Measurements from ENCODE around the gene EXOSC2. TPM values are rescaled to one million over a fixed set of nuclear protein-coding genes. Genes with fewer than 3 reads are reported as not detected.

Gene EXOSC2
- polyA plus RNA-seq, 1 donor from 2014 or later = 36.3 TPM

GRCh38 chr9:130662099-130662969 is 31.2 kb upstream of the EXOSC2 start:
- H2AFZ ChIP-seq (ENCODE audit: low read depth, low read length) = no peak overlapping the region
- H4K20me1 ChIP-seq (ENCODE audit: insufficient read depth) = no peaks in the 10 kb centered on the region
- H3K9me2 ChIP-seq (ENCODE audit: insufficient read depth, low read length) = no peaks in the 10 kb centered on the region
- H3K4me3 ChIP-seq (ENCODE audit: low read length) = no peak overlapping the region
- no peak overlapping the region for H3K4me2 ChIP-seq (ENCODE audit: low read length)
- H3K36me3 ChIP-seq (ENCODE audit: insufficient read depth, low read length) = no peaks in the 10 kb centered on the region
- peaks cover 2% of the 10 kb centered on the region for H3K9me3 ChIP-seq (ENCODE audit: low read length)
- no peaks in the 10 kb centered on the region for H3F3A ChIP-seq (ENCODE audit: insufficient read depth, low read length, poor library complexity, severe bottlenecking)
- TF ChIP-seq CTCF (IDR thresholded peaks at IDR 0.05; ENCODE audit: poor library complexity, severe bottlenecking) (peak; percentile 25), SMC3 (conservative IDR thresholded peaks at IDR 0.05; ENCODE audit: poor library complexity) (no peak), EP300 (conservative IDR thresholded peaks at IDR 0.05; ENCODE audit: poor library complexity, severe bottlenecking) (no peak), REST (IDR thresholded peaks at IDR 0.05; ENCODE audit: borderline replicate concordance) (no peak), EZH2 (IDR thresholded peaks at IDR 0.05; ENCODE audit: borderline replicate concordance, insufficient read depth, low read length, poor library complexity, severe bottlenecking) (peak; percentile 93)
- H3K27ac ChIP-seq (ENCODE audit: low read length) = no peak overlapping the region
- no peaks in the 10 kb centered on the region for H3K79me2 ChIP-seq (replicated peaks; ENCODE audit: insufficient read depth, low read length)
- peaks cover 94% of the 10 kb centered on the region for H3K27me3 ChIP-seq (ENCODE audit: insufficient read depth, low read depth, low read length)
- H3K9ac ChIP-seq (ENCODE audit: low read length) = no peak overlapping the region

- H4K20me1 ChIP-seq (ENCODE audit: insufficient read depth) = no peaks in the 10 kb centered on the region
Observed at GRCh38 chr9:130662970-130663257, 30.7 kb upstream of the EXOSC2 start.

More at GRCh38 chr9:130662970-130663257, 30.7 kb upstream of the EXOSC2 start:
- Histone ChIP-seq H3K79me2 (replicated peaks; ENCODE audit: insufficient read depth, low read length) (no peaks in the 10 kb centered on the region), H3K27ac (ENCODE audit: low read length) (no peak overlapping the region), H3K4me2 (ENCODE audit: low read length) (no peak overlapping the region), H2AFZ (ENCODE audit: low read depth, low read length) (no peak overlapping the region), H3F3A (ENCODE audit: insufficient read depth, low read length, poor library complexity, severe bottlenecking) (no peaks in the 10 kb centered on the region), H3K9me3 (ENCODE audit: low read length) (peaks cover 2% of the 10 kb centered on the region), H3K9me2 (ENCODE audit: insufficient read depth, low read length) (no peaks in the 10 kb centered on the region), H3K4me3 (ENCODE audit: low read length) (no peak overlapping the region), H3K36me3 (ENCODE audit: insufficient read depth, low read length) (no peaks in the 10 kb centered on the region), H3K9ac (ENCODE audit: low read length) (no peak overlapping the region), H3K27me3 (ENCODE audit: insufficient read depth, low read depth, low read length) (peaks cover 100% of the 10 kb centered on the region)
- TF ChIP-seq EP300 (conservative IDR thresholded peaks at IDR 0.05; ENCODE audit: poor library complexity, severe bottlenecking) (no peak), REST (IDR thresholded peaks at IDR 0.05; ENCODE audit: borderline replicate concordance) (no peak), POLR2AphosphoS5 (IDR thresholded peaks at IDR 0.05) (no peak), RAD21 (conservative IDR thresholded peaks at IDR 0.05) (no peak), CTCF (IDR thresholded peaks at IDR 0.05; ENCODE audit: poor library complexity, severe bottlenecking) (no peak), MXI1 (conservative IDR thresholded peaks at IDR 0.05; ENCODE audit: poor library complexity, severe bottlenecking) (no peak)
